ENCODE data around the gene FAAP20. TPM values are rescaled to one million over a fixed set of nuclear protein-coding genes. Genes with fewer than 3 reads are reported as not detected.
A peak's percentile ranks its signal among the peaks of the same experiment; 100 is the strongest.

The FAAP20 gene
- total RNA-seq, 1 experiment from 2014 or later = 119 TPM

DNA sequence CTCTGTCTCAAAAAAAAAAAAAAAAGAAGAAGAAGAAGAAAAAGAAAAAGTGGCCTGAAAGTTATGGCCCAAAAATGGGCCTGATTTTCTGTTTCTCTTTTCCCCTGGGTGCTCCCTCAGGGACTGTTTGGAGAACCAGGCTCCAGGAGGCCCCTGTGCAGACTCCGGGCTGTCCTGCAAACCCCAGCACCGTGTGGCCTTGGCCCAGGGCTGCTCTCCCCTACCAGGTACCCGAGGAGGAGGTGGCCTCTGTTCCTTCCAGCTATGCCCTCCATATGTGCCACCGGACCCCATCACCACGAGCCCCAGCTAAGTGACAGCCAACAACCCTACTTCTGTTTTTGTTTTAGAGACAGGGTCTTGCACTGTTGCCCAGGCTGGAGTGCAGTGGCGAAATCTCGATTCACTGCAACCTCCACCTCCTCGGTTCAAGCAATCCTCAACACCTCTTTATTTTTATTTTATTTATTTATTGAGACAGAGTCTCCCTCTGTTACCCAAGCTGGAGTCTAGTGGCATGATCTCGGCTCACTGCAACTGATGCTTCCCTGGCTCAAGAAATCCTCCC, 7.5 kb upstream of the FAAP20 start:
- Mint-ChIP-seq H3K9me3 (no peaks in the 10 kb centered on the region), H3K36me3 (ENCODE audit: insufficient read depth in 1 of 3, low read depth in 3 of 3) (no peaks in the 10 kb centered on the region), H3K27me3 (ENCODE audit: low read depth) (peaks cover 12% of the 10 kb centered on the region), H3K27ac (peak overlapping the region in 1 of 3 experiments; percentile 49; a peak in 1 of 7 replicates), H3K4me1 (peaks cover 10 to 29% of the 10 kb centered on the region in 2 experiments), H3K4me3 (no peak overlapping the region)
- Histone ChIP-seq H3K27ac (ENCODE audit: insufficient read length, low read depth, low read length) (no peak overlapping the region), H3K27me3 (ENCODE audit: insufficient read depth, low read length) (no peaks in the 10 kb centered on the region), H2BK20ac (ENCODE audit: low read depth, low read length, poor library complexity, severe bottlenecking) (no peak overlapping the region), H3K14ac (ENCODE audit: insufficient read depth, low read length) (no peak overlapping the region), H3K56ac (ENCODE audit: insufficient read length, low read depth, low read length) (no peak overlapping the region), H2BK120ac (ENCODE audit: low read depth, low read length, poor library complexity, severe bottlenecking) (no peak overlapping the region), H3K4me2 (ENCODE audit: insufficient read depth, insufficient read length, low read length) (no peak overlapping the region), H3K79me2 (ENCODE audit: insufficient read depth, low read length) (no peaks in the 10 kb centered on the region), H2AFZ (ENCODE audit: low read length) (no peak overlapping the region), H2BK5ac (ENCODE audit: insufficient read length, low read length) (no peak overlapping the region), H2BK12ac (ENCODE audit: insufficient read length, low read depth, low read length) (no peak overlapping the region), H2AK5ac (ENCODE audit: insufficient read length, low read length) (no peak overlapping the region), H3K9me3 (ENCODE audit: control insufficient read depth, low read depth, low read length) (no peaks in the 10 kb centered on the region), H4K20me1 (ENCODE audit: control insufficient read depth, insufficient read depth, insufficient read length) (no peaks in the 10 kb centered on the region), H3K79me1 (ENCODE audit: insufficient read depth, low read depth, low read length, poor library complexity, severe bottlenecking) (no peaks in the 10 kb centered on the region), H3K23me2 (ENCODE audit: insufficient read length, low read depth, low read length, poor library complexity, severe bottlenecking) (peaks cover 14% of the 10 kb centered on the region), H3K4ac (ENCODE audit: low read depth, low read length) (no peak overlapping the region), H4K91ac (ENCODE audit: insufficient read length, low read depth, low read length) (no peak overlapping the region), H4K5ac (ENCODE audit: insufficient read length, low read depth, low read length) (no peak overlapping the region), H3K9ac (ENCODE audit: extremely low read depth, insufficient read length, low read length) (no peak overlapping the region), H4K8ac (replicated peaks; ENCODE audit: insufficient read length, low read depth, low read length) (no peak overlapping the region), H2BK15ac (ENCODE audit: low read depth, low read length) (no peak overlapping the region), H3K23ac (ENCODE audit: insufficient read length, low read depth, low read length) (no peak overlapping the region), H3K18ac (ENCODE audit: insufficient read length, low read depth, low read length) (no peak overlapping the region), H3T11ph (ENCODE audit: low read length) (no peak overlapping the region), H3K4me1 (ENCODE audit: insufficient read depth, low read length) (no peaks in the 10 kb centered on the region)
- WGBS (ENCODE audit: extremely low coverage, insufficient read length, low lambda C conversion rate) = no CpG with 5 or more reads among the region's 9 CpGs
- TF ChIP-seq CTCF (conservative IDR thresholded peaks at IDR 0.05) = no peak
- no peak for DNase-seq

Data from H9 (cell line).